Fibroblast of lung (primary cell): ENCODE data around the gene ERFL.

Experiments
- EZH2 ChIP-seq: IDR thresholded peaks from 2 replicates; pipeline ENCODE4 v1.5.1; 2012; ENCODE audit warnings: low read length, control low read depth, mild to moderate bottlenecking; ENCODE audit errors: missing control alignments
- TF ChIP-seq, protein P1 (sequence below), 2 donors: IDR thresholded peaks in 1 of 2; conservative IDR thresholded peaks in 1 of 2; 1 replicate in 1 of 2; 2 replicates in 1 of 2; pipeline ENCODE4 v1.5.1; 2011 to 2012; ENCODE audit warnings: low read length in 2 of 2, control low read depth in 1 of 2, inconsistent platforms in 1 of 2, low read depth in 1 of 2, mild to moderate bottlenecking in 1 of 2

DNA sequence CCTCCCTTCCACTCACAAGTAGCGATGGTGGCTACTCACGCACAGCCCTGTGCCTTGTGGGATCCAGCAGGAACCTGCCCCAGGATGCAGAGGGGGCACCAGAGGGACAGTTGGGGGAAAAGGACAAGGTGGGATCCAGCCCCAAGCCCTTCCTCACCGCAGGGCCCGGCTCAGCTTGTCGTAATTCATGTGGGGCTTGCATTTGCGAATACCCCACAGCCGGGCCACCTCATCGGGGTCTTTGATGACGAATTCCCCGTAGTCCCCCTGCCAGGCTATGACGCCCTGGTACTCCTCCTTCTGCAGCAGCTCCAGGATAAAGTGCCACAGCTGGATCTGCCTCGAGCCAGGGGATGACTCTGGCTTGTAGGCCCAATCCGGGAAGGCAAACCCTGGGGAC, 18.5 kb downstream of the ERFL start:
- TF ChIP-seq, protein P1, sequence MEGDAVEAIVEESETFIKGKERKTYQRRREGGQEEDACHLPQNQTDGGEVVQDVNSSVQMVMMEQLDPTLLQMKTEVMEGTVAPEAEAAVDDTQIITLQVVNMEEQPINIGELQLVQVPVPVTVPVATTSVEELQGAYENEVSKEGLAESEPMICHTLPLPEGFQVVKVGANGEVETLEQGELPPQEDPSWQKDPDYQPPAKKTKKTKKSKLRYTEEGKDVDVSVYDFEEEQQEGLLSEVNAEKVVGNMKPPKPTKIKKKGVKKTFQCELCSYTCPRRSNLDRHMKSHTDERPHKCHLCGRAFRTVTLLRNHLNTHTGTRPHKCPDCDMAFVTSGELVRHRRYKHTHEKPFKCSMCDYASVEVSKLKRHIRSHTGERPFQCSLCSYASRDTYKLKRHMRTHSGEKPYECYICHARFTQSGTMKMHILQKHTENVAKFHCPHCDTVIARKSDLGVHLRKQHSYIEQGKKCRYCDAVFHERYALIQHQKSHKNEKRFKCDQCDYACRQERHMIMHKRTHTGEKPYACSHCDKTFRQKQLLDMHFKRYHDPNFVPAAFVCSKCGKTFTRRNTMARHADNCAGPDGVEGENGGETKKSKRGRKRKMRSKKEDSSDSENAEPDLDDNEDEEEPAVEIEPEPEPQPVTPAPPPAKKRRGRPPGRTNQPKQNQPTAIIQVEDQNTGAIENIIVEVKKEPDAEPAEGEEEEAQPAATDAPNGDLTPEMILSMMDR (conservative IDR thresholded peaks at IDR 0.05 in 1 of 2, IDR thresholded peaks at IDR 0.05 in 1 of 2; ENCODE audit: low read depth in 1 of 2, low read length in 2 of 2), result no peak
- TF ChIP-seq EZH2, result no peak
